Ishikawa (cell line): ENCODE data around the gene SEMA3D.

ENCODE experiments used
- CEBPB ChIP-seq: IDR thresholded peaks from 2 replicates; pipeline ENCODE4 v1.6.1; 2012
- CREB1 ChIP-seq: IDR thresholded peaks from 2 replicates; pipeline ENCODE4 v1.6.1; 2012; ENCODE audit warnings: low read depth
- MAX ChIP-seq: IDR thresholded peaks from 2 replicates; pipeline ENCODE4 v1.6.1; 2012
- NFIC ChIP-seq: IDR thresholded peaks from 2 replicates; pipeline ENCODE4 v1.6.1; 2012
- RAD21 ChIP-seq: IDR thresholded peaks from 2 replicates; pipeline ENCODE4 v1.6.1; 2012; ENCODE audit warnings: low read depth
- REST ChIP-seq: IDR thresholded peaks from 2 replicates; pipeline ENCODE4 v1.6.1; 2012; ENCODE audit warnings: low read depth, mild to moderate bottlenecking
- ZBTB7A ChIP-seq: IDR thresholded peaks from 2 replicates; pipeline ENCODE4 v1.6.1; 2012; ENCODE audit warnings: low read depth

- no peak for TF ChIP-seq CREB1
- no peak for TF ChIP-seq CEBPB
- no peak for TF ChIP-seq RAD21
- TF ChIP-seq ZBTB7A = no peak
- no peak for TF ChIP-seq MAX
- no peak for TF ChIP-seq REST
- TF ChIP-seq NFIC = no peak
These were observed 164.7 kb downstream of the SEMA3D start for GRCh38 chr7:85022064-85022697.
